GM19193 (cell line): ENCODE data around the gene ZBTB38.

ENCODE experiments used
- POLR2A ChIP-seq: IDR thresholded peaks from 4 replicates; pipeline ENCODE4 v1.6.1; 2011; ENCODE audit not compliant: insufficient read depth, insufficient read length; ENCODE audit errors: extremely low read depth

The ZBTB38 gene

DNA sequence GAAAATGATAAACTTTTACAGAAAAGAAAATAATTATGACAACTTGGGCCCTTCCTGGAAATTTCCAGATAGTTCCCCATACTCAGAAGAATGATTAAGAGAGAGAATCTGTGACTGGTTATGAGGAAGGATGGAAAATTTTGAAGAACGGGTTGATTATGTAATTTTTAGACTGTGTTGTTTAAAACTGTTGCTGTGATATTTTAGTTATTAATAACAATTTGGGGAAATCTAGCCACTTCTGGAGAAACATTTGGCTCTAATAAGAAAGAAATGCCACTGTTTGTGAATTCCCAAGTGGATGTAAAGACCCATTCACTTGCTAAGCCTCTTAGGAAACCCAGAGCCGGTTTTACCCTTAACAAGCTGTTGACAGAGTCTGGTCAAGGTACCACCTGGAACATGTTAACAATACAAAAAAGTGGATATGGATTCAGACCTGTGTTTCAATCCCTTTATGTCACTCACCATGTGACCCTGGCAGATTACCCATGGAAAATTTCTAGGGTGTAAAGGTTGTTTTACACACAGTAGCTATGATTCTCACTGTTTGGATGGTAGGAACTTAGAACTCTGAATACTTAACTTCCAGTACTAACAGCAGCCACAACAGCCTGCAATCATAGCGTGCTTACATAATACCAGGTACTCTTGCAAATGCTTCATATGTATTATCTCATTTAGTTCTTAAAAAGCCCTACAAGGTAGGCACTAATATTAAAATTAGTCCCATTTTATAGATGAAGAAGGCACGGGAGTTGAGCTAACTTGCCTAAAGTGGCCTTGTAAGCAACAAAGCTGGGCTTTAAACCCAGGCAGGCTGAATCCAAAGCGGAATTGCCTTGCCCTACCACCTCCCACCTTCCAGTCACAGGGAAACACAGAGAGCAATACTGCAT lies 32.0 kb downstream of the ZBTB38 start:
- TF ChIP-seq POLR2A, result no peak

GRCh38 chr3:141401095-141401494 lies 32.8 kb downstream of the ZBTB38 start:
- TF ChIP-seq POLR2A, result no peak

- TF ChIP-seq POLR2A, result peak; percentile 65
Observed at GRCh38 chr3:141401573-141402475, 33.5 kb downstream of the ZBTB38 start.

DNA sequence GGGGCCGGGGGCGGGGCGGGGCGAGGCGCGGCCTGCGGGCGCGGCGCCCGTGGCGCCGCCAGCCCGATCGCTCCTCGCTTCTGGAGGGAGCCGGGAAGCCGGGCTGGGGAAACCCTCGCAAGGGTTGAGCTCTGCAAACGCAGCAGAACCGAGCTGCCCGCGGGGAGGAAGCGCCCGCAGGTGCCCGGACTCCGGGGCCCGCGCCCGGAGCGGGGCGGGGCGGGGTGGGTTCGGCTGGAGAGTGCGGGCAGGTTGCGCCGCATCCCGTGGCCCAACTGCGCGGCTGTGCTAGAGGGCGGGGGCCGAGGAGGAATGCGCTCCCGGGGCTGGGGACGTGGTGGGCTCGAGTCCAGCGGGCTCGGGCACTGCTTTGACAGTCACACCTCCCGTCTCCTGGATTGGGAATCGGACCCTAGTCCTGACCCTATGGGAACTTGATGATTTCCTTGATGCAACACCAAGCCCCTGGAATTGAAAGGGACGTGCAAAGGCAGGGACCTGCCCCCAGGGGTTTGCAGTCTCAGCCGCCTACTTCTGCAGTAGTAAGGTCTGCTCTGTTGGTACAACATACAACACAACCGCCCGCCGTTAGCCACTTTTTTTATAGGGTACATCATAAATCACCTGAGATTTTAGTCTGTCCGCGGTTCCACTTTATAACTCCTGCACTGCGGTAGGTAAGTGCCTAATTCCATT lies 34.3 kb downstream of the ZBTB38 start:
- no peak for TF ChIP-seq POLR2A

- TF ChIP-seq POLR2A, result no peak
Observed at GRCh38 chr3:141403576-141403975, 35.3 kb downstream of the ZBTB38 start.

DNA sequence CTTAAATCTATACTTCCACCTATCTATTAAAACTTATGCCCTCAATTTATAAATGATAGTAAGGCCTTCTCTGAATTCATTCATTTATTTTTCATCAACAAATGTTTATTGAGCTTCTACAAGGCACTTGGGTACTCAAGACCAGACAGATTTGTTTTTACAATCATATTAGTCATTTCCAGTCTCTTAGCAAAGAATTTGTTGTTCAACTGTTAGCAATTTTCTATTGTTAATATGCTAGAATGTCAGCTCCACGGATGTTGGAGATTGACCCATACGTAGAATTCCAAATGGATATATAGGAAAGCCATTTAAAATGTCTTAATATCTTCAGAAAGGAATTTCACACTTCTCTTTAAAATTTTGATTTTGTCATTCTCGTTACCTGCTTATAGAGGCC lies 36.7 kb downstream of the ZBTB38 start:
- TF ChIP-seq POLR2A, result no peak

DNA sequence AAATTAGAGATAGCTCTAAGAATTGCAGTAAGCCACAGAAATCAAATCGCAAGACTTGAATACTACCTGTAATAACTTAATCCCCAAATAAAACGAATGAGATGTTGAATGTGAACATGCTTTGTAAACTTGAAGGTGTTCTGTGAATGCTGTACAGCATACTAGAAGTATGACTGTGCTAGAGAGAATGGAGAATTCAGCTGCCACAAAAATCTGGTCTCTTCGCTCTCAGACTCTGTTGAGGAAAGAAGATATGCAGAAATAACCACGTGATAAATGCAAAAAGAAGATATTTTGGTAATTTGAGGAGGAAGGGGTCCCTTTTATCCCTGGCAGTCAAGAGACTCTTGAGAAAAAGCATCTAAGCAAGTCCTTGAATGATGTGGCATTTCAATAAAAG lies 37.3 kb downstream of the ZBTB38 start:
- no peak for TF ChIP-seq POLR2A

DNA sequence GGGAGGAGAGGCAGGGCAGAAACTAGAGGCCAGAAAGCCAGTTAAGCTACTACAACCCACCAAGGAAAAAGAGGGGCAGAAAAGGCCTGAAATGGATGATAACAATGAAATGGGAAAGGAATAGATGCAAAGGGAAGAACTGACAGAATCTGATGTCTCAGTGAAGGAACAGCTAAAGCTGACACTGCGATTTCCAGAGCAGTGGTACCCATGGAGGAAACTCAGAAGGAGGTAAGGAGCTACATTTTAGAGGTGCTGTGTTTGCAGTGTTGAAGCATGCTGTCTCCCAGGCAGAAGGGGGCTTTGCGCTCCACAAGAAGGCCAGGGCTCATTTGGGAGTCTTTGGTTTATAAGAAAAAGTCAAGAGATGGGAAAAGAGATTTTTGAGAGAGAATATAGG lies 38.0 kb downstream of the ZBTB38 start:
- no peak for TF ChIP-seq POLR2A

DNA sequence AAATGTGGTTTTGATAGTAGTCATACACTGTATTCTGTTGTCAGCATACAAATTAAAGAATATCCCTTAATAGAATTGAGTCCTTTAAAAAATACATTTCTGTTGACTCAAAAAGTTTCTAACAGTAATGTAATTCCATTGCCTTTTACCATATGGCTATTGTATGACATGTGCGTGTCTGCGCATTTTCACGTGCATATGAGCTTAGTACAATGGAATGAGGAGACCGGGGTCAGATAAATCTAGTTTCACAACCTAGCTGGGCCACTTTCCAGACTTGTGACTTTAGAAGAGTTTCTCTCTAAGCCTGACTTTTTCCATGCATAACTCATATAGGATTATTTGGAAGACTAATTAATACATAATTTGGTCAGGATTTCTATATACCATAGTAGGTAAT lies 38.7 kb downstream of the ZBTB38 start:
- no peak for TF ChIP-seq POLR2A

GRCh38 chr3:141407825-141408224 lies 39.5 kb downstream of the ZBTB38 start:
- no peak for TF ChIP-seq POLR2A

- no peak for TF ChIP-seq POLR2A
Observed at GRCh38 chr3:141408596-141408995, 40.3 kb downstream of the ZBTB38 start.

GRCh38 chr3:141409940-141410241 lies 41.6 kb downstream of the ZBTB38 start:
- no peak for TF ChIP-seq POLR2A

GRCh38 chr3:141410408-141410807 lies 42.1 kb downstream of the ZBTB38 start:
- TF ChIP-seq POLR2A, result no peak

DNA sequence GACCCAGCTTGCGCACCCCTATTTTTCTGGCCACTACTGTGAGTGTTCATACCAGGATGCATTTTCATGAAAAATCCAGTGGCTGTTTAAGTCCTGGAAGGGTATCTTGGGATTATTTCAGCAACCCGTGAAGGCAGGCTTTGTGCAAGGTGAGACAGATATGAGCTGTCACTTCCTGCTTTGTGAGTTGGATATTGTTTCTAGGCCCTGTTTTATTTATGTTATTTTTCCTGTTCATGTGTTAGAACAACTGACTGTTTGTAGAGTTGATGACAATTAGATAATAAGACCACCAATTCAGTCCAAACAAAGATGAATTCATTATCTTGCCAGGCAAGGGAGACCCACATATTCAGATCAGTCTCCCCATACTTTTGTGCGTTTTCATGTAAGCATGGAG lies 42.5 kb downstream of the ZBTB38 start:
- TF ChIP-seq POLR2A, result no peak

DNA sequence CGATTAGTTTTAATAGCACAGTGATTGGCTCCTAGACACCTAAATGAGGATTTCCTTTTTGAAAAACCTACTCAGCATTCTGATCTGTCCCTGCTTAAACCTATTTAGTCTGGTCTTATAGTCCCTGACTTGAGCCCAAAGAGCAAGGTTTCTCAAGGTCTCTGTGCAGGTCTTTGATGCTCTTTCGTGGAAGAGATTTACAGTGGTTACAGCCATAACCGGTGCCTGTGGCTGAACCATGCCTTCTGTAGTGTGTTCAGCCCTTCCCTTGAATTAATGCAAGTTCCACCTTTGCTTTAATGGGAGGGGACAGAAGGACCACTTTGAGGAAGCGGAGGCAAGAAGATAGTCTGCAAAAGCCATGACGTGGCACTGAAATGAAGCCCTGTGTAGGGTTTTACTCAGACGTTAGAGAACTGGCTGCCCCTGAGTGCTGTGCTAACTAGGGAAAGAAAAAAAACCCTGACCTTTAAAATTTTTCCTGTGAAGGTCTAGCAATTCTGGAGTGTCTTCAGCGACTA lies 43.0 kb downstream of the ZBTB38 start:
- TF ChIP-seq POLR2A, result peak; percentile 15

- no peak for TF ChIP-seq POLR2A
Observed at GRCh38 chr3:141412087-141412935, 44.0 kb downstream of the ZBTB38 start.
